SJCRH30 (cell line): Measurements from ENCODE around the gene BTBD9. TPM values are rescaled to one million over a fixed set of nuclear protein-coding genes. Genes with fewer than 3 reads are reported as not detected.

ENCODE experiments used
- DNase-seq, 2 experiments: peaks; one replicate each; pipeline ENCODE4 v3.0.0-alpha.2; 2015 to 2020
- H3K27ac ChIP-seq: fragments of 250-450 bp; sonication (Bioruptor Pico); 2 replicates; pipeline ENCODE4 v1.5.1; 2020; ENCODE audit warnings: mild to moderate bottlenecking, moderate library complexity
- H3K27me3 ChIP-seq: fragments of 250-450 bp; sonication (Bioruptor Pico); 2 replicates; pipeline ENCODE4 v1.5.1; 2020; ENCODE audit warnings: mild to moderate bottlenecking, moderate library complexity
- H3K36me3 ChIP-seq: fragments of 250-450 bp; sonication (Bioruptor Pico); 2 replicates; pipeline ENCODE4 v1.5.1; 2020; ENCODE audit warnings: mild to moderate bottlenecking, moderate library complexity
- H3K4me1 ChIP-seq: fragments of 250-450 bp; sonication (Bioruptor Pico); 2 replicates; pipeline ENCODE4 v1.5.1; 2020; ENCODE audit warnings: mild to moderate bottlenecking, moderate library complexity
- H3K4me3 ChIP-seq: fragments of 250-450 bp; sonication (Bioruptor Pico); 2 replicates; pipeline ENCODE4 v1.5.1; 2020; ENCODE audit warnings: mild to moderate bottlenecking, moderate library complexity
- H3K9me3 ChIP-seq: fragments of 250-450 bp; sonication (Bioruptor Pico); replicated peaks from 2 replicates; pipeline ENCODE4 v1.5.1; 2020; ENCODE audit warnings: mild to moderate bottlenecking, moderate library complexity
- total RNA-seq: library from RNA; depleted of rRNA; stranded (reverse); fragments of >200 nt; shearing (Covaris generic); gene quantifications from 2 replicates; pipeline ENCODE4 v1.2.3, GENCODE V29; 2014

Gene BTBD9
- total RNA-seq, 1 experiment from 2014 or later, result 6.2 TPM

DNA sequence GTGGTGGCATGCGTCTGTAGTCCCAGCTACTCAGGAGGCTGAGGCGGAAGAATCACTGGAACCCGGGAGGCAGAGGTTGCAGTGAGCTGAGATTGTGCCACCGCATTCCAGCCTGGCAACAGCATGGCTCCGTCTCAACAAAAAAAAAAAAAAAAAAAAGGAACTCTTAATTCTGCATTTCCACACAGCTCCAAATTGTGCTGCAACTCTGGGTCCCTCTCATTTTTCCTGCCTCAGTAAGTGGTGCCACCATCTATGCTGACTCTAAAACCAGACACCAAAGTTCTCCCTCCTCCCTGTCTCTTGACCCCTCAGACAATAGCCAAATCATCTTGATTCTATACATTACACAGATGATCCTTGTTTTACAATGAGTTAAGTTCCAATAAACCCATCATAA, 133.9 kb downstream of the BTBD9 start:
- no peaks in the 10 kb centered on the region for H3K27me3 ChIP-seq
- no peaks in the 10 kb centered on the region for H3K9me3 ChIP-seq
- H3K27ac ChIP-seq, result no peak overlapping the region
- DNase-seq, result no peak
- no peak overlapping the region for H3K4me3 ChIP-seq
- H3K4me1 ChIP-seq, result peaks cover 54% of the 10 kb centered on the region
- no peaks in the 10 kb centered on the region for H3K36me3 ChIP-seq

DNA sequence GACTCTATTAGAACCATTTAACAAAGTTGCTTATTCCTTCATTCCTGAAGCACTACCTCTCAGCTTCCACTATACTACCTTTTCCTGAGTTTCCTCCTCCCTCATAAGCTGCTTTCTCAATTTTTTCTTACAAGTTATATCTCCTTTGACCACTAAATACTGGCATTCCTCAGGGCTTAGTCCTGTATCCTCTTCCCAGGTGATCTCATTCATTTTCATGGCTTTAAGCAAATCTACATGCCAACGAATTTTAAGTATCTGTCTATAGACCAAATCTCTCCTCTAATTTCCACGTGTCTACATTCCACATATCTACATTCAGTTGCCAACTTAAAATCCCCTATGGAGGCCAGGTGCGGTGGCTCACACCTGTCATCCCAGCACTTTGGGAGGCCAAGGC, 134.7 kb downstream of the BTBD9 start:
- H3K36me3 ChIP-seq, result no peaks in the 10 kb centered on the region
- DNase-seq, result no peak
- H3K27ac ChIP-seq, result no peak overlapping the region
- H3K27me3 ChIP-seq, result no peaks in the 10 kb centered on the region
- peaks cover 52% of the 10 kb centered on the region for H3K4me1 ChIP-seq
- H3K4me3 ChIP-seq, result no peak overlapping the region
- H3K9me3 ChIP-seq, result no peaks in the 10 kb centered on the region

DNA sequence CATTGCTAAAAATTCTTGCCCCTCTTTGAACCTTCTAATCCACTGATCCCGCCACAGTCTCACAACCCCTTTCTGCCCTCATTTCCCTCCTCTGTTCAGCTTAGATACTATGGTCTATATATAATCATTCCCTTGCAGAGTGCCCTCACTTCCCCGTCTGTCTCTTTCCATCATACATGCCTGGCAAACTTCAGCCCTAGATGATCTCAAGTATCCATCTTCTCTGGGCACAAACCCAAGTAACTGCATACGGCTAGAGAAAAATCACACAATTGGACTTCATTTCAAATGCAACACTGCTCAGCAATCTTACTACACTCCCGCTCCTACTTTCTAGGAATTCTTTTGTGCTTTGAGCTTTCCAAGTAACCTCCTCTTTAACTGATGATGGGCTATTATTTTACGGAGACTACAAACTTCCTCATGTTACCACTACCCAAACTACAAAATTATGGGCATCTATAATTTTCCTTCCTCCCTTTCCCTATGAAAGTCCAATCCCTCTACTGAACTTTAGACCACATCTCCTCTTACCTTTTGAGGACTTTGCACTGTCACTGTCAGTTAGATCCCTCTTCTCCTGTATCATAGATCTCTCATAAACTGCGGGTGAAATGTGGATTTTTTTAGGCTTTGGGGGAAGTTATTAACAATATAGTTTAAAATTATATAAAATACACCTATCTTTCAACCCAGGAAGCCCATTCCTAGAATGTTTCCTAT, 135.6 kb downstream of the BTBD9 start:
- DNase-seq, result peak; percentile 24 to 68
- H3K9me3 ChIP-seq, result no peaks in the 10 kb centered on the region

DNA sequence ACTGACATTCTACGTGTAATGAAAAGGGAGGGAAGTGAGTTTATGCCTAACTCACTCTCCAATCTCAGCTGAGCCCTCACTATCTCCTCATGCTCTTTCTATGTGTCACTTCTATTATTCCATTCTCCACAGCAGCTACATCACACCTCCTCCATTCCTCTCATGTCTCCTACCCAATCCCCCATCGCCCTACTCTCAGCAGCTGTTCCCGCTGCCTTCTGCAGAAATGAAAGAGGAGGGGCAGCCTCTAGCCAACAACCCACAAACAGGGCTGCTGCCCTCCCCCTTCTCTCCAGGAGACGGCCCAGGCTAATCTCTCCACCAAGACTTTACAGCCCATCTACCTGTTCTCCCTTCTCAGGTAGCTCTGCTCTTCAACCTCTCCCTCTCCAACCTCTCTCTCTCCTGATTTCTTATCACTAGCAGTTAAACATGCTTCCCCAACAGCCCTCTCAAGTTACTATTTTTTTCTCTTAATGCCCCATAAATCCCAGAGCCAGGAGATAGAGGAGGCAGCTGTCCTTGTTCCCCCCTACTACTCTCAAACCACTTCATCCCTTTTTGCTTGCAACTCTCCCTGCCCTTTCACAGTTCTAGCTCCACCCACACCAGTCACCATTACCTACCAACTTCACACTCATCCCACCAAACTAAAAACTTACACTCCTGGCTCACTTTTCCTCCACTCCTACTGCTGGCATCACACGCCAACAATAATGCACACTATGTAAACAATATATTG, 136.5 kb downstream of the BTBD9 start:
- peaks cover 34% of the 10 kb centered on the region for H3K4me1 ChIP-seq
- peak; percentile 89 to 93 for DNase-seq
- peak overlapping the region; percentile 21 for H3K4me3 ChIP-seq
- no peaks in the 10 kb centered on the region for H3K9me3 ChIP-seq
- H3K27ac ChIP-seq, result peak overlapping the region; percentile 63
- no peaks in the 10 kb centered on the region for H3K27me3 ChIP-seq
- H3K36me3 ChIP-seq, result no peaks in the 10 kb centered on the region

More for the DNA sequence above, 135.6 kb downstream of the BTBD9 start:
- H3K27ac ChIP-seq, result peak overlapping the region; percentile 63
- H3K4me1 ChIP-seq, result peaks cover 43% of the 10 kb centered on the region
- H3K4me3 ChIP-seq, result peak overlapping the region; percentile 21
- no peaks in the 10 kb centered on the region for H3K36me3 ChIP-seq
- no peaks in the 10 kb centered on the region for H3K27me3 ChIP-seq

DNA sequence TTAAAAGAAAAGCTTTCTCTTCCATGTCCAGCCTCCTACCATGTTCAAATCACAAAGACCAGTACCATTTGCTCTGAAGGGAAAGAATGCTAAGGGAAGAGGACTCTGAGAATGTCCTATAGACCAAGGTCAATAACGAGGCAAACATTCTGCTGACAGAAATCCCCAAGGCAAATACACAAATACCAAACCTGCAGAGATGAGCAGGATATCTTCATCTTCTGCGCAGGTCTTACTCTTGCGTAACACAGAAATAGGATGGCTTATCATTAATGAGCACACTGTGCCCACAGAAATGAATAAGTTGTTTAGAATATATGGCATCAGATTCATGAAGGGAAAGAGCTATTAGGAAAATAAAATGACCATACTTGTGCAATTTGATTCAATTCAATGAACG, 137.3 kb downstream of the BTBD9 start:
- Histone ChIP-seq H3K27ac (peak overlapping the region; percentile 63), H3K36me3 (no peaks in the 10 kb centered on the region), H3K27me3 (no peaks in the 10 kb centered on the region), H3K4me3 (no peak overlapping the region), H3K4me1 (peaks cover 33% of the 10 kb centered on the region), H3K9me3 (no peaks in the 10 kb centered on the region)
- DNase-seq, result peak in 1 of 2 experiments; percentile 14

DNA sequence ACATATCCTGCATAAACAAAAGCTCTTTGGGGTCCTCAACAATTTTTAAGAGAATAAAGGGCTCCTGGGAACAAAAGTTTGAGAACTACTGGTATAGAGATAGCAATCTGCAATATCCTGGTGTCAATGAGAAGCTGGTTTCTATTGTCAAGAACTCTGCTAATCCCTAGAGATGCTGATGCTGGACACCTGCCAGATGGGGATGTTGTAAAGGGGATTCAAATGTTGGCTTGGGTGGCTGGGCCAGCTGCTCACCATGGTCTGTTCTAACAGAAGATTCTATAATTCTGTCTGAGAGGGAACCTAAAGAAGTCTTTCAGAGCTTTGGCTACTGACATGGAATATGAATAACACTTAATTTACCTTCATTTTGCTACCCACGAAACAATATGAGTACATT, 137.8 kb downstream of the BTBD9 start:
- Histone ChIP-seq H3K36me3 (no peaks in the 10 kb centered on the region), H3K4me1 (peaks cover 33% of the 10 kb centered on the region), H3K27me3 (no peaks in the 10 kb centered on the region), H3K9me3 (no peaks in the 10 kb centered on the region), H3K27ac (peak overlapping the region; percentile 63; the same call in 1 of the 2 replicates), H3K4me3 (no peak overlapping the region)
- DNase-seq, result peak; percentile 86 to 92

DNA sequence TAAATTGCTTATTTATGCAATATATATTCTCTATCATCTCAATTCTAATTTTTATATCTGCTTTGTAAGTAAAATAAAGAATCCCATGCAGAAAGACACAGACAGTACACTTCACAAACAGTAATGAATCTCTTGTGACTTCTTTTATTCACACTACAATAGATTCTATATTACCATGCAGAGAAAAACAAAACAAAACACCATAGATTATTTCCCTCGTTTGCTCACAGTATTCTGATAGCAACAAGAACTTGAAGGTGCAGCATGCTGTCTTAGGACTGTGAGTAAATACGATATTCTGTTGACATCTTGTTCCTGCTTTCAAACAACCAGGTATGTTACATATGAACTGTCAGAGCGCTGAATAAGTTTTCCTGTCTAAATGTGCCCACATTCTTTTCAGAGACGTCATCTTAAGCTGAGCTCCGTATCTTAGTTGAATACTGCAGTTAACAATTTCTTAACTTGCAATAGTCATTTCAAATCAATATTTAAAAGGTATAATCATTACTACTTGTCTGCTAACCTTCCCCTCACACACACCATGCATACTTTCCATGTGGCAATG, 140.1 kb downstream of the BTBD9 start:
- H3K36me3 ChIP-seq, result no peaks in the 10 kb centered on the region
- no peaks in the 10 kb centered on the region for H3K9me3 ChIP-seq
- no peak for DNase-seq
- H3K27ac ChIP-seq, result no peak overlapping the region
- no peaks in the 10 kb centered on the region for H3K27me3 ChIP-seq
- peaks cover 30% of the 10 kb centered on the region for H3K4me1 ChIP-seq
- H3K4me3 ChIP-seq, result no peak overlapping the region

DNA sequence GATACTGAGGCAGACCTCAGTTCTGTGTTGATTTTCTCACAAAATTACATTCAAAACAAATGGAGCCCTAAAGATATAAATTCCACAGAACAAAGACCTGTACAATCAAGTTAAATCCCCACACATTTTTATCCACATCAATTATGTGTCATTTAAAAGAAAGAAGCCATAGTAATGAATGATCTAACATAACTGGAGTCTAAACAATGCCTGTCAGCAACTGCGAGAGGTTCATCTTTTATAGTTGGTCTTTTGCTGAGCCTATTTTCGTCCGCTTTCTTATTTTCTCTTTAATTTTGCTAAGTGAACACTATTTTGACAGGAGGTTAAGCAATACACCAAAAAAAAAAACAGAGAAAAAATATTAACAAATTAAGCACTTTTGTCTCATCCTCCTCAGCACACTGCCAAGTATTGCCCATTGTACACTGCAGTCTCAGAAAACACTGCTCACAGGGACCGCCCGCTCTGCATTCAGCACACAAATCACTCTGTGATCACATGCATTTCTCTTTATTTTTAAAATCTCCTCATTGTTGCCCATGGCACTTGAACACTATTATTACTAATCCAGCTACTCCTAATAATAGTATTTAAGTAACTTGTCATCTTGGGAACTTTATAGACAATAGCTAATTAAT, 140.8 kb downstream of the BTBD9 start:
- Histone ChIP-seq H3K27ac (no peak overlapping the region), H3K27me3 (no peaks in the 10 kb centered on the region), H3K4me1 (peaks cover 23% of the 10 kb centered on the region), H3K4me3 (no peak overlapping the region), H3K9me3 (no peaks in the 10 kb centered on the region), H3K36me3 (no peaks in the 10 kb centered on the region)
- no peak for DNase-seq

DNA sequence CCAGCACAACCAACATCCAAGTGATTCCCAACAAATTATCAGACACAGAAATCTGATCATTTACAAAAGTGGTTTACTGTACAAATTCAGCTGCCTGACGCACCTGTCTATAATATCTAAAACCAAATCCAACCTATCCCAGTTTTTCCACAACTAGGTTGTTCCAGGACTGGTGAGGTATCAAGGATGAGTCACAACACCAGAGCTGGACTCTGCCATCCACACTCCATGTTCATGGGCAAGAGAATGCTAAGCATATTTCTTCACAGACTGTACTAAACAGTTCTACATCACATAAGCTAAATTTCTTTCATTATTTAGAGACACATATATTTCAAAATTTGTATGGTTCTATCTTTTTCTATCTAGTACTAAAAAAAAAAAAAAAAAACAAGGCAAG, 141.6 kb downstream of the BTBD9 start:
- H3K27me3 ChIP-seq, result no peaks in the 10 kb centered on the region
- H3K36me3 ChIP-seq, result no peaks in the 10 kb centered on the region
- H3K4me3 ChIP-seq, result no peak overlapping the region
- DNase-seq, result no peak
- peaks cover 22% of the 10 kb centered on the region for H3K4me1 ChIP-seq
- H3K9me3 ChIP-seq, result no peaks in the 10 kb centered on the region
- H3K27ac ChIP-seq, result no peak overlapping the region

DNA sequence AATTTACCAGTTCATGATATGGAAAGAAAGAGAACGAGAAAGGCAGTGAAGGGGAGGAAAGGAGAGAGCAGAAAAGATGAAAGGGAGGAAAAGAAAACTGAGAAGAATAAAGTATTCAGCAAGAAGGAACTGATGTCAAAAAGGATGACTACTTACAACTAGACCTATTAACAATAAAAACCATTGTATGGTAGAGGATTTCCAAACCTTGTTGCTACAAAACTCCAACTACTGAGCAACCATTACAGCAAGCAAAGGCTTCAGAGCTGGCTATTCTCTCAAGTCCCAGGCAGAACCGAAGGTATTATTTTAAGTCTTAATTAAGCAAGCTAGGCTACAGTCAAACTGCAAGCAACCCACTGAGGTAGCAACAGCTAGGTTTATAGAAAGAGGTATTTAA, 142.2 kb downstream of the BTBD9 start:
- Histone ChIP-seq H3K27me3 (no peaks in the 10 kb centered on the region), H3K4me3 (no peak overlapping the region), H3K36me3 (no peaks in the 10 kb centered on the region), H3K9me3 (no peaks in the 10 kb centered on the region), H3K4me1 (peaks cover 18% of the 10 kb centered on the region), H3K27ac (no peak overlapping the region)
- no peak for DNase-seq

DNA sequence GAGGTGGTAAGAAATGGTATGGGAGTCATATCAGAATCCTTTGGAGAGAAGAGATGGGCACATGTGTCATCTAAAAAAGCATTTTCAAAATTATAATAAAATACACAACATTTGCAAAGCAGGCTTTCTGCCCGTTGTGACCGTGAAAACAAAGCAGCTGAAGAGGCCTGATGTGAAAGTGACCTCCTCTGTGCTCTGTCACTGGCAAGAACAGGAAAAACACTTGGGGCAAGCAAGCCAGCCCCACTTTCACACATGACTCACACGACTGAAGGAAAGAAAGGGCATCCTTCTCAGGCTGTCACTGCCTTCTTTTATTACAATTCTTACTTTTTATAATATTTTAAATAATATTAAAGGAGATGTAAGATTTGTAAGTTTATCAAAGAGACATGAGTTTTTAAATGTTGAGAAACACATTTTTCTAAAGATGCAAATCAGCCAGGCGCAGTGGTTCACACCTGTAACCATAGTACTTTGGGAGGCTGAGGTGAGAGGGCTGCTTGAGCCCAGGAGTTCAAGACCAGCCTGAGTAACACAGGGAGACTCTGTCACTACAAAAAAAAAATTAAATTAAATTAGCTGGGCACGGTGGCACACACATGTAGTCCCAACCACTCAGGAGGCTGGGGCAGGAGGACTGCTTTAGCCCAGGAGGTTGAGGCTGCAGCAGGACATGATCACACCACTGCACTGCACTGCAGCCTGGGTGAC, 143.7 kb downstream of the BTBD9 start:
- H3K36me3 ChIP-seq, result no peaks in the 10 kb centered on the region
- peaks cover 9% of the 10 kb centered on the region for H3K4me1 ChIP-seq
- H3K27ac ChIP-seq, result no peak overlapping the region
- H3K9me3 ChIP-seq, result no peaks in the 10 kb centered on the region
- H3K27me3 ChIP-seq, result no peaks in the 10 kb centered on the region
- DNase-seq, result no peak
- H3K4me3 ChIP-seq, result no peak overlapping the region

DNA sequence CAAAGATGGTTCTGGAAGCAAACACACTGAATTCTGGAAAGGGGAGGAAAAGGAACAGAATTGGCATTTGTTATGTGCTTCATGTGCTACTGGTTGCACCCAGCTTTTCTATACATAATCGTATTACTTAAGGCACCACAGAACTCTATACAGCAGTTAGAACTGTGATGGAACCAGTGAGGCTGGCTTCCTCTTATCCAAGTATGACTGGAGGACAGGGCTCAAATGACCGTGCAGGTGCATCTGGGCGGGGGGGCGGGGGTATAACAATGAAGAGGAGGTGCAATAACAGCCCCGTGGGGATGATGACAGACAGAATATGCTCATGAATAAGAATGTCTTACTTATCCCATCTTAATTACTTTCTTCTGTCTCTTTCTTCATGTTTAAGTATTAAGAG, 144.2 kb downstream of the BTBD9 start:
- Histone ChIP-seq H3K36me3 (no peaks in the 10 kb centered on the region), H3K27ac (no peak overlapping the region), H3K4me1 (peaks cover 9% of the 10 kb centered on the region), H3K9me3 (no peaks in the 10 kb centered on the region), H3K27me3 (no peaks in the 10 kb centered on the region), H3K4me3 (no peak overlapping the region)
- DNase-seq, result no peak

DNA sequence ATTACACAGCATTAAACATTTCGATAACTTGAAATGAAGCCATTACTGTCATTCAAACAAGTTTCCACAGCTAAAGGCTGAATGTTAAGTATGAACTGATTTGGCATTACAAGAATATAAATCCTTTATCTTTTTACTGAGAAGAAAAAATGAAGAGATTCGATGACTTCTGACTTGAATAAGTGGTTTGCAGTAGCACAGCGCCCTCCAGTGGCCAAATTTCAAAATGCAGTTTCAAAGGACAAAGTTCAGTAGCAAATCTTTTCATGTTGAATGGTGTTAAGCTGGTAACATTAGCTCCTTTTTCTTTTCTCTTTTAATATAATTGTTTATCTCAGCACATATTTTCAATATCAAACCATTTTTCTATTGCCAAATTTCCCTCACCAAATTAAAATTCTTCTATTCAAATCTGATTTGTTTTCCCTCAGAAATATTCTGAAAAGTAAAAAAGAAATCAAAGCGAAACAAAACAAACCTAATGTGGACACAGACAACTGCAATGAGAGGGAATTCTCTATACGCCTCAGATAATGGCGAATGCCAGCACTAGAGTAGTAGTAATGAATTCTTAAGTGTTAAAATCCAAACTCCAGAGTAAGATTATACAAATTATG, 145.7 kb downstream of the BTBD9 start:
- Histone ChIP-seq H3K27me3 (no peaks in the 10 kb centered on the region), H3K27ac (no peak overlapping the region), H3K9me3 (no peaks in the 10 kb centered on the region), H3K4me3 (no peak overlapping the region), H3K4me1 (peaks cover 11% of the 10 kb centered on the region), H3K36me3 (no peaks in the 10 kb centered on the region)
- DNase-seq, result peak; percentile 57 to 89

DNA sequence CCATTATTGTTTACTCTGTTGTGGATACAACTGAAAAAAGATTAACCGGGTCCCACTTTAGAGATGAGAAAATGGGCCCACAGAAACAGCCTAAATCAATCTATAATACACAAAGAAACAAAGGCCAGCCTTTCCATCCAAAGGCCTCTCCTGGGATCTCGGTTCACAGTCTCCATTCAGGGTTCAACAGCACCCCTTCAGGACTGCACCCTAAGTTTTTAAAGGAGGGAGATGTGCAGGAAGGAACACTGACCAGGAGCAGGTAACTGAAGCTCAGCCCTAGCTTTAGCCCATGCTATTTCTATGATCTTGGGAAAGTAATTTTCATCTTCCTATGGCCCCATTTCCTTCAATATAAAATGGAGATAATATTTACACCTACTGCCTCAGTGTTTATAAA, 147.7 kb downstream of the BTBD9 start:
- Histone ChIP-seq H3K4me1 (peaks cover 12% of the 10 kb centered on the region), H3K4me3 (no peak overlapping the region), H3K36me3 (no peaks in the 10 kb centered on the region), H3K27ac (no peak overlapping the region), H3K27me3 (no peaks in the 10 kb centered on the region), H3K9me3 (no peaks in the 10 kb centered on the region)
- peak in 1 of 2 experiments; percentile 31 for DNase-seq
